HepG2 (cell line): ENCODE data around the gene TCTN2. TPM values are rescaled to one million over a fixed set of nuclear protein-coding genes. Genes with fewer than 3 reads are reported as not detected.

Experiments used
- AKNA ChIP-seq: sonication (generic); formaldehyde crosslinking; IDR thresholded peaks from 2 replicates; pipeline ENCODE4 v1.4.0; 2020; ENCODE audit warnings: missing genetic modification reagents, borderline replicate concordance
- GZF1 ChIP-seq: sonication (generic); formaldehyde crosslinking; IDR thresholded peaks from 2 replicates; pipeline ENCODE4 v1.5.1; 2020; ENCODE audit warnings: mild to moderate bottlenecking, missing genetic modification reagents
- HNRNPH1 ChIP-seq: fragments of 200-400 bp; formaldehyde crosslinking; optimal IDR thresholded peaks from 2 replicates; pipeline ENCODE3; 2017; ENCODE audit warnings: mild to moderate bottlenecking, low read depth, low read length
- ISL2 ChIP-seq: sonication (generic); formaldehyde crosslinking; IDR thresholded peaks from 2 replicates; pipeline ENCODE4 v1.5.0; 2020; ENCODE audit warnings: missing genetic modification reagents
- KDM1A ChIP-seq: IDR thresholded peaks from 2 replicates; pipeline ENCODE4 v1.6.1; 2016; ENCODE audit warnings: missing compliant biosample characterization
- KMT2A ChIP-seq: sonication (generic); formaldehyde crosslinking; IDR thresholded peaks from 2 replicates; pipeline ENCODE4 v1.4.0; 2020; ENCODE audit warnings: missing genetic modification reagents
- NAIF1 ChIP-seq: sonication (generic); formaldehyde crosslinking; IDR thresholded peaks from 2 replicates; pipeline ENCODE4 v1.5.0; 2020; ENCODE audit warnings: mild to moderate bottlenecking, missing genetic modification reagents, borderline replicate concordance
- NFAT5 ChIP-seq: sonication (generic); formaldehyde crosslinking; IDR thresholded peaks from 2 replicates; pipeline ENCODE4 v1.4.0; 2020; ENCODE audit warnings: missing genetic modification reagents
- SRF ChIP-seq: IDR thresholded peaks from 2 replicates; pipeline ENCODE4 v1.6.1; 2011; ENCODE audit warnings: mild to moderate bottlenecking, low read depth, low read length, moderate library complexity
- THAP7 ChIP-seq: sonication (generic); formaldehyde crosslinking; IDR thresholded peaks from 2 replicates; pipeline ENCODE4 v1.8.1; 2023; ENCODE audit warnings: mild to moderate bottlenecking, missing genetic modification reagents
- ZBTB4 ChIP-seq: sonication (generic); formaldehyde crosslinking; IDR thresholded peaks from 2 replicates; pipeline ENCODE4 v1.4.0; 2020; ENCODE audit warnings: missing genetic modification reagents, mild to moderate bottlenecking, borderline replicate concordance
- ZNF138 ChIP-seq: sonication (generic); formaldehyde crosslinking; IDR thresholded peaks from 2 replicates; pipeline ENCODE4 v1.5.0; 2020; ENCODE audit warnings: mild to moderate bottlenecking, low read depth, missing genetic modification reagents
- ZNF20 ChIP-seq: sonication (generic); formaldehyde crosslinking; IDR thresholded peaks from 2 replicates; pipeline ENCODE4 v1.4.0; 2020; ENCODE audit warnings: mild to moderate bottlenecking, moderate library complexity, missing genetic modification reagents
- ZNF747 ChIP-seq: sonication (generic); formaldehyde crosslinking; IDR thresholded peaks from 2 replicates; pipeline ENCODE4 v1.8.1; 2023; ENCODE audit warnings: missing genetic modification reagents, mild to moderate bottlenecking, borderline replicate concordance
- polyA plus RNA-seq, 8 experiments: library from polyadenylated mRNA; depleted of rRNA in 3 of 8; stranded (reverse) in 7 of 8; unstranded in 1 of 8; fragments of >200 nt; fragmentation: Illumina TruSeq in 4 of 8; extraction: Trizol in 4 of 8; gene quantifications; 2 replicates each; pipeline versions ENCODE4 v1.2.1 to v1.2.3, GENCODE V29; 2011 to 2016; ENCODE audit warnings: low read depth in 4 of 8, missing spikeins in 1 of 8, mixed read lengths in 1 of 8; ENCODE audit not compliant: insufficient read depth in 1 of 8
- total RNA-seq, 5 experiments: library from RNA; depleted of rRNA; stranded (reverse); fragments of >200 nt; fragmentation: Illumina TruSeq; extraction: Trizol; gene quantifications; 2 replicates each; pipeline ENCODE4 v1.2.3, GENCODE V29; 2016; ENCODE audit warnings: low read depth in 1 of 5

The TCTN2 gene
- total and polyA plus RNA-seq, 2 of the 13 experiments (the other 11 are each of a cell fraction or from before 2014, with no cell fraction given) = 5.0 to 8.1 TPM

- no peak for TF ChIP-seq NAIF1
- TF ChIP-seq KMT2A (CRISPR knock-in tag) = peak; percentile 94
- peak; percentile 88 for TF ChIP-seq SRF
- no peak for TF ChIP-seq HNRNPH1
- TF ChIP-seq THAP7 = peak; percentile 96
- peak; percentile 84 for TF ChIP-seq ISL2
- 0 out of 2 replicates have a peak, but pooled peaks have one; percentile 25 for TF ChIP-seq GZF1 (CRISPR knock-in tag)
- TF ChIP-seq KDM1A (CRISPR knock-in tag) = no peak
- TF ChIP-seq ZNF138 (CRISPR knock-in tag) = 0 out of 2 replicates have a peak, but pooled peaks have one; percentile 68
- TF ChIP-seq AKNA (CRISPR knock-in tag) = no peak
- TF ChIP-seq ZBTB4 (CRISPR knock-in tag) = peak; percentile 23; the same call in 1 of the 2 replicates
- no peak for TF ChIP-seq ZNF20 (CRISPR knock-in tag)
- no peak; the same call in 1 of the 2 replicates for TF ChIP-seq ZNF747 (CRISPR knock-in tag)
- no peak for TF ChIP-seq NFAT5 (CRISPR knock-in tag)
Observed at GRCh38 chr12:123633379-123634141, 37.4 kb upstream of the TCTN2 start, which contains the start of the genes EIF2B1 and GTF2H3 (continued).
